Upper lobe of left lung (tissue), 4 donors: ENCODE measurements around the gene MBP.

Experiments
- POLR2A ChIP-seq, 4 donors: fragments of 450-650 bp; IDR thresholded peaks; one replicate each; pipeline ENCODE4 v1.5.1; 2016 to 2017; ENCODE audit warnings: antibody characterized with exemption in 4 of 4, mild to moderate bottlenecking in 2 of 4
- TF ChIP-seq, protein P1 (sequence below), 6 experiments: fragments of 450-650 bp in 4 of 6; fragments of 200-600 bp in 2 of 6; sonication (generic) in 2 of 6; IDR thresholded peaks; one replicate each; pipeline ENCODE4 v1.5.1; 2016 to 2019; ENCODE audit warnings: antibody characterized with exemption in 6 of 6

DNA sequence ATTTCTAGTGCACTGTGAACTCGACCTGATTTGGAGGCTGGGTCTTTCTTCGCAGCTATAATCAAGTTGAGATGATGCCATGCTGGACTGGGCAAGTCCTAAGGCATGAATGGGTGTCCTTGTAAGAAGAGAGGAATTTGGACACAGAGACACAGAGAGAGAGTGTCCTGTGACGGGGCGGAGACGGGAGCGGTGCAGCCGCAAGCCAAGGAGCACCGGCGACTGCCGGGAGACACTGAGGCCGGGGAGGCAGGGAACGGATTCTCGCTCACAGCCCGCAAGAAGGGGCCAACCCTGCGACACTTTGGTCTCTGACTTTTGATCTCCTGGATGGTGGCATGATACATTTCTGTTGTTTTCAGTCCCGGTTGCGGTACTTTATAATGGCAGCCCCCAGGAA lies 22.4 kb upstream of the MBP start:
- TF ChIP-seq, protein P1, sequence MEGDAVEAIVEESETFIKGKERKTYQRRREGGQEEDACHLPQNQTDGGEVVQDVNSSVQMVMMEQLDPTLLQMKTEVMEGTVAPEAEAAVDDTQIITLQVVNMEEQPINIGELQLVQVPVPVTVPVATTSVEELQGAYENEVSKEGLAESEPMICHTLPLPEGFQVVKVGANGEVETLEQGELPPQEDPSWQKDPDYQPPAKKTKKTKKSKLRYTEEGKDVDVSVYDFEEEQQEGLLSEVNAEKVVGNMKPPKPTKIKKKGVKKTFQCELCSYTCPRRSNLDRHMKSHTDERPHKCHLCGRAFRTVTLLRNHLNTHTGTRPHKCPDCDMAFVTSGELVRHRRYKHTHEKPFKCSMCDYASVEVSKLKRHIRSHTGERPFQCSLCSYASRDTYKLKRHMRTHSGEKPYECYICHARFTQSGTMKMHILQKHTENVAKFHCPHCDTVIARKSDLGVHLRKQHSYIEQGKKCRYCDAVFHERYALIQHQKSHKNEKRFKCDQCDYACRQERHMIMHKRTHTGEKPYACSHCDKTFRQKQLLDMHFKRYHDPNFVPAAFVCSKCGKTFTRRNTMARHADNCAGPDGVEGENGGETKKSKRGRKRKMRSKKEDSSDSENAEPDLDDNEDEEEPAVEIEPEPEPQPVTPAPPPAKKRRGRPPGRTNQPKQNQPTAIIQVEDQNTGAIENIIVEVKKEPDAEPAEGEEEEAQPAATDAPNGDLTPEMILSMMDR (IDR thresholded peaks at IDR 0.05): no peak
- no peak for TF ChIP-seq POLR2A (IDR thresholded peaks at IDR 0.05)
